ENCODE measurements around the gene SLC25A47. TPM values are rescaled to one million over a fixed set of nuclear protein-coding genes. Genes with fewer than 3 reads are reported as not detected.
"Not testable (repeated sequence)": the region's sequence is repeated elsewhere in the genome, so short reads cannot be mapped to it uniquely, and the experiment has no call there.

The SLC25A47 gene
- total RNA-seq, 1 donor from 2014 or later = not detected

- Mint-ChIP-seq H3K36me3 (ENCODE audit: low read depth) (peaks cover 2% of the 10 kb centered on the region), H3K9me3 (no peaks in the 10 kb centered on the region), H3K4me3 (peak overlapping the region; percentile 80), H3K4me1 (peaks cover 10% of the 10 kb centered on the region), H3K27me3 (no peaks in the 10 kb centered on the region), H3K27ac (peak overlapping the region; percentile 85)
- intact Hi-C loops (cut with micrococcal nuclease) = loop anchor here (1.0 kb wide), 2 partner anchors 19 to 89 kb away; a partner anchor contains a TSS
- no peak for DNase-seq
Observed at GRCh38 chr14:100285913-100286400, 37.2 kb upstream of the SLC25A47 start.

GRCh38 chr14:100286484-100287191 is 36.5 kb upstream of the SLC25A47 start:
- peak; percentile 55 for DNase-seq
- intact Hi-C loops (cut with micrococcal nuclease) = no loop called here
- Mint-ChIP-seq H3K27me3 (no peaks in the 10 kb centered on the region), H3K9me3 (no peaks in the 10 kb centered on the region), H3K36me3 (ENCODE audit: low read depth) (peaks cover 2% of the 10 kb centered on the region), H3K27ac (no peak overlapping the region), H3K4me3 (peak overlapping the region; percentile 80), H3K4me1 (peaks cover 9% of the 10 kb centered on the region)

DNA sequence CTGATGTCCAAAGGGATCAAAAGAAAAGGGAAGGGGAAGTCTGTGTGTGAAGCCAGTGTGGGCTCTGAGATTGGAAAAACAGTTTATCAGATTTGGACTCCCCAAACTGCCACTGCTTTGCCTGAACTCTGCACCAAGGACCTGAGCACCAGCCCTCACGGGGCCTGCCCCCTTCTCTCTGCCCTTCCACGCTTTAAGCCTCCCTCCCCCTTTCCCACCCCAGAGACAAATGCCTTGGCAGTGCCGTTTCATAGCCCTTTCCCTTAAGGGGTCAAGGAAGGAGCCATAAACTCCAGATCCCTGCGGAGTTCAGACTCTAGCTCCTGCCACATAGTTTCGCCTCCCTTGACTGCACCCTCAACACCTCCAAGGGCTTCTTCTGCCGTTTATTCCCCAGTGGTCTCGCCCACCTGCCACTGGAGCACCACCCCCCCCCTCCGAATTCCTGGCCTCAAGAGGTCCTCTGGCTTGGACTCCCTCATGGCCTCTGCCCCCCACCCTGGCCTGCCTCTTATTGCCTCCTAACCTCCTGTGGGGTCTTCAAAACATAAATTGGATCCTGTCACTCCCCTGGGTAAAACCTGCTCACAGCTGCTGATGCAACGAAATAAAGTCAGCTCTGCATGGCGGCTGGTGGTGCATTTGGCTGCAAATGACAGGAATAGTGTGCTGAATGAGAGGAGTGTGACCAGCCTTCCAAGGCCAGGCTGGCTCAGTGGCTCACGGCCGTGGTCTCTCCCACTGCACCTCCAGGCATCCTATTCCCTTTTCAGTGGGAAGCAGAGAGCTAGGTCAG is 35.7 kb upstream of the SLC25A47 start:
- H3K4me1 Mint-ChIP-seq = peaks cover 8% of the 10 kb centered on the region
- H3K9me3 Mint-ChIP-seq = no peaks in the 10 kb centered on the region
- no peak overlapping the region for H3K4me3 Mint-ChIP-seq
- DNase-seq = no peak
- intact Hi-C loops (cut with micrococcal nuclease) = no loop called here
- no peak overlapping the region for H3K27ac Mint-ChIP-seq
- no peaks in the 10 kb centered on the region for H3K27me3 Mint-ChIP-seq
- no peaks in the 10 kb centered on the region for H3K36me3 Mint-ChIP-seq (ENCODE audit: low read depth)

DNA sequence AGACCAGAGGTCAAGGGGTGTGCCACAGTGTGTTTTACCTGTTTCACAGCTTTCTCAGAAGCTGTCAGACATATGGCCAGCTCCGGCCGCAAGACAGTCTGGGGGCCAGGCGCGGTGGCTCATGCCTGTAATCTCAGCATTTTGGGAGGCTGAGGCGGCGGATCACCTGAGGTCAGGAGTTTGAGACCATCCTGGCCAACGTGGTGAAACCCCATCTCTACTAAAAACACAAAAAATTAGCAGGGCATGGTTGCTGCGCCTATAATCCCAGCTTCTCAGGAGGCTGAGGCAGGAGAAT is 35.2 kb upstream of the SLC25A47 start:
- H3K9me3 Mint-ChIP-seq; H3K27me3 Mint-ChIP-seq; intact Hi-C loops (cut with micrococcal nuclease); H3K36me3 Mint-ChIP-seq (ENCODE audit: low read depth); H3K27ac Mint-ChIP-seq; H3K4me1 Mint-ChIP-seq; DNase-seq; H3K4me3 Mint-ChIP-seq: not testable (repeated sequence)

GRCh38 chr14:100288382-100289185 is 34.6 kb upstream of the SLC25A47 start:
- no peak for DNase-seq
- intact Hi-C loops (cut with micrococcal nuclease) = no loop called here
- Mint-ChIP-seq H3K27ac (no peak overlapping the region), H3K9me3 (no peaks in the 10 kb centered on the region), H3K36me3 (ENCODE audit: low read depth) (no peaks in the 10 kb centered on the region), H3K4me1 (peaks cover 8% of the 10 kb centered on the region), H3K4me3 (no peak overlapping the region), H3K27me3 (no peaks in the 10 kb centered on the region)

DNA sequence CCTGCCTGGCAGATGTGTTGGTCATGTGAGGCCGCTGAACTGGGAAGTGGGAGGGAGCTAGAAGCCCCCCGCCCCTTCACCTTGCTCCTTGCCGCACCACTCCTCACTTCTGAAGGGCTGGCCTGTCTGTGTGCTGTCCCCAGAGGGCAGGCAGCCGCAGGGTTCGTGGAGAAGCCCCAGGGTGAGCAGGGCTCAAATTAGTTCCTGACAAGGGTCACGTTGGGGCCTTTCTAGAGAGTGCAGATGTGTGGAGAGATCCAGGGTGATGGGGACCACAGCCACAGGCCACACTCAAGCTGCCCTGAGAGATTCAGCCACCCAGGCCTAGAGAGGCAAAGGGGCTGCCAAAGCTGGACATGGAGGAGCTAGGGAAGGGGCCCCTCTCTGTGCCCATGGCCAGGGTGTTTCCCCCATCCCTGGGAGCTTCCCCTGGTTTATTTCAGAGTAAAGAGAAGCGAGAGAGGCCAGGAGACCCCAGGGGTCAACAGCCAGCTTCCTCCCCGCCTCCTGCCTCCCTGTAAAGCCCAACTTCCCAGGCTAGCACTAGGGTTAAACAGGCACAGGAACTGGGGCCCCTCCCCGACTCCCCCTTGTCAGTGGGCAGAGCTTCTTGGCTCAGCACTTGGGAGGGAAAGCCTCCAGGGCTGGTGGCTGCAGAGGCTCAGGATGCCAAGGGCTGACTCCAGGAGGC is 33.1 kb upstream of the SLC25A47 start:
- Mint-ChIP-seq H3K36me3 (ENCODE audit: low read depth) (no peaks in the 10 kb centered on the region), H3K27ac (peak overlapping the region; percentile 51), H3K9me3 (no peaks in the 10 kb centered on the region), H3K4me3 (no peak overlapping the region), H3K4me1 (peaks cover 4% of the 10 kb centered on the region), H3K27me3 (no peaks in the 10 kb centered on the region)
- DNase-seq = no peak
- intact Hi-C loops (cut with micrococcal nuclease) = no loop called here

DNA sequence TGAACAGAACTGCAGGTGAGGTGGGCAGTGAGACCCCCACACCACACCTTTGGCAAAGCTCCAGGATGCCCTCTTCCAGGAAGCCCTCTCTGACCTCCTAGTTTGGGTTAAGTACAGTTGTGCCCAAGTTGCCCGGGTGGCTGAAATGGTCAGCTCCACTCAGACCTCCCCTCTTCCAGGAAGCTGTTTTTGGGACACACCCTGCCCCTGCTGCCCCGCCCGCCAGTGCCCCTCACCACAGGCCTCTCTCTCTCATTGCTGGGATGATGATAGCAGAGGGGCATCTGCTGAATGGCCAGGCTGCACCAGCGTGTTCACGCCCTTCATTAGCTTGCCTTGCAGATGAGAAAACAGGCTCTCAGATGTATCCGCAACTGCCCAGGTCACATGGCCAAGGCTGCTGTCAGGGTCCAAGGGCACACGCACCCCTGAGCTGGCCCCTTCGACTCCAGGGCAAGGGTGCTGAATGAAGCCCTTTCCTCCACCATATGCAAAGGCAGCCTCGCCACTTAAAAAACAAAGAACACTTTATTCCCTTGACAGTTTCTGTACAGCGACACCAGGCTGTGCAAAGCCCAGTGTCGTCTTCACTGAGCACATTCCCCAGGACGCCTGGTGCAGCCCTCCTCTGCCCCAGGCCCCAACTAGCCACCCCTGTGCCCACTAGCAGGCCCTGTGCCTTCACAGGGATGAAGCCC is 32.4 kb upstream of the SLC25A47 start:
- intact Hi-C loops (cut with micrococcal nuclease) = no loop called here
- no peaks in the 10 kb centered on the region for H3K36me3 Mint-ChIP-seq (ENCODE audit: low read depth)
- no peaks in the 10 kb centered on the region for H3K27me3 Mint-ChIP-seq
- no peak overlapping the region for H3K27ac Mint-ChIP-seq
- no peaks in the 10 kb centered on the region for H3K9me3 Mint-ChIP-seq
- peaks cover 4% of the 10 kb centered on the region for H3K4me1 Mint-ChIP-seq
- no peak for DNase-seq
- H3K4me3 Mint-ChIP-seq = no peak overlapping the region

DNA sequence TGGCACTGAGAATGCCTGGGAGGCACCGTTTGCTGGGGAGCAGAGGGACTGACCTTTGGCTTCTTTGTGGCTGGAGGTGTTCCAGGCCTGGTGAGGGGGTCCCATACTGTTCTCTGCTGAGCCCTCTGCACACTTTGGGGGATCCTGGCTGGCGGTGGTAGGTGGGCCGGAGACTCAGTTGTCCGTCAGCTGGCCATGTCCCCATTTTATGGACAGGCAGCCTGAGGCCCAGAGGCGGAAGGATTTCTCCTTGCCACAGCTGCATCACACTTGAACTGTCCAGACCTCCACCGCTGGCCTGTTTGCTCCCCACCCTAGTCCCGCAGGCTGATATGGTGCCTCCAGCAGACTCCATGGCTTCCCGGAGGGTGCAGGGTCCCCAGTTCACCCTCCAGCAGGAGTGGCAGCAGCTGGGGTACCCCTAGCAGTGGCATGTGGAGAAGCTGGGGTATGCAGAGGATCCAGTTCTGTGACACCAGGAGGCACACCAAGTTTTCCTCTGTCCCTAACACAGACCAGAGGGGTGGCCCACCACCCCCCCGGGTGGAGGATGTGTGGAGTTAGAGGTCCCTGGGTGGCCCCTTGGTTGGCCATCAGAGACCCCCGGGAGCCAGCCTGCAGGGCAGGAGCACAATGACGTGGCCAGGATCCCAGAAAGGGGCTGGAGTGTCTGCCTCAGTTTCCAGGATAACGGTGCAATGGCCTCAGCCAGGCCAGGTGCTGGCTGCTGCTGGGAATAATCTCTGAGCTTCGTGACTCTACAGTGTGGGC is 31.6 kb upstream of the SLC25A47 start:
- H3K4me3 Mint-ChIP-seq = no peak overlapping the region
- H3K9me3 Mint-ChIP-seq = no peaks in the 10 kb centered on the region
- H3K27ac Mint-ChIP-seq = no peak overlapping the region
- H3K4me1 Mint-ChIP-seq = no peaks in the 10 kb centered on the region
- H3K36me3 Mint-ChIP-seq (ENCODE audit: low read depth) = no peaks in the 10 kb centered on the region
- no peaks in the 10 kb centered on the region for H3K27me3 Mint-ChIP-seq
- intact Hi-C loops (cut with micrococcal nuclease) = no loop called here
- no peak for DNase-seq

GRCh38 chr14:100292301-100292775 is 30.8 kb upstream of the SLC25A47 start:
- H3K27ac Mint-ChIP-seq = no peak overlapping the region
- no peaks in the 10 kb centered on the region for H3K27me3 Mint-ChIP-seq
- H3K4me3 Mint-ChIP-seq = no peak overlapping the region
- intact Hi-C loops (cut with micrococcal nuclease) = no loop called here
- H3K9me3 Mint-ChIP-seq = no peaks in the 10 kb centered on the region
- DNase-seq = no peak
- H3K36me3 Mint-ChIP-seq (ENCODE audit: low read depth) = no peaks in the 10 kb centered on the region
- no peaks in the 10 kb centered on the region for H3K4me1 Mint-ChIP-seq

- no peaks in the 10 kb centered on the region for H3K27me3 Mint-ChIP-seq
- no peaks in the 10 kb centered on the region for H3K9me3 Mint-ChIP-seq
- DNase-seq = no peak
- H3K4me1 Mint-ChIP-seq = no peaks in the 10 kb centered on the region
- no peak overlapping the region for H3K27ac Mint-ChIP-seq
- H3K4me3 Mint-ChIP-seq = no peak overlapping the region
- intact Hi-C loops (cut with micrococcal nuclease) = no loop called here
- H3K36me3 Mint-ChIP-seq (ENCODE audit: low read depth) = no peaks in the 10 kb centered on the region
Observed at GRCh38 chr14:100292776-100293461, 30.2 kb upstream of the SLC25A47 start.

DNA sequence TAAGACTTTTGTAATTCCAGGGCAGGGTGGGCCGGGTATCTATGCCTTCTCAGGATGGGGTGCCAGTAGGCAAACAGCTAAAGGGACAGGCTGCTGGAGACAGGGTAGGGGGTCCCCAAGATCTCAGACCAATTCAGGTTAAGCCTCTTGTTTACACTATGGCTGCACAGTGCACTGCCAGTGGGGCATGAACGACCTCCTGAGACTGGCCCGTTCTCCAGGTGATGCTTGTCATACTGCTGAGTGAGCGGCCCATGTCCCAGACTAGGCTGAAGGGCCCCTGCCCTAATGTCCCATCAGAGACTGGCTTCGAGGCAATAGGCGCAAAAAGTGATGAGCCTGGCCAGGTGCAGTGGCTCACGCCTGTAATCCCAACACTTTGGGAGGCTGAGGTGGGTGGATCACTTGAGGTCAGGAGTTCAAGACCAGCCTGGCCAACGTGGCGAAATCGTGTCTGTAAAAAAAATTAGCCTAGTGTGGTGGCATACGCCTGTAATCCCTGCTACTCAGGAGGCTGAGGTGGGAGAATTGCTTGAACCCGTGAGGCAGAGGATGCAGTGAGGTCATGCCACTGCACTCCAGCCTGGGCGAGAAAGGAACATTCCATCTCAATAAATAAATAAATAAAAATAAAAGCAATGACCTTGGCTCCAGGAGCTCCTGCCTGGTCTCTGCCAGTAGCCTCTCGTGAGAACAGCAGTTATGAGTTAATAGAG is 29.5 kb upstream of the SLC25A47 start:
- intact Hi-C loops (cut with micrococcal nuclease) = no loop called here
- no peak for DNase-seq
- no peak overlapping the region for H3K4me3 Mint-ChIP-seq
- H3K9me3 Mint-ChIP-seq = no peaks in the 10 kb centered on the region
- no peaks in the 10 kb centered on the region for H3K36me3 Mint-ChIP-seq (ENCODE audit: low read depth)
- no peaks in the 10 kb centered on the region for H3K27me3 Mint-ChIP-seq
- no peak overlapping the region for H3K27ac Mint-ChIP-seq
- no peaks in the 10 kb centered on the region for H3K4me1 Mint-ChIP-seq

All from activated CD4-positive, alpha-beta T cell treated with anti-CD3 and anti-CD28 coated beads, Interleukin-2, amount 10 ng/mL, durations not matched to agents 24 days and 14 days (primary cell).